ENCODE results near the gene INMT. TPM values are rescaled to one million over a fixed set of nuclear protein-coding genes. Genes with fewer than 3 reads are reported as not detected.

The INMT gene
- total and polyA plus RNA-seq, 4 donors = 0.84 to 130 (median 28.6) TPM

DNA sequence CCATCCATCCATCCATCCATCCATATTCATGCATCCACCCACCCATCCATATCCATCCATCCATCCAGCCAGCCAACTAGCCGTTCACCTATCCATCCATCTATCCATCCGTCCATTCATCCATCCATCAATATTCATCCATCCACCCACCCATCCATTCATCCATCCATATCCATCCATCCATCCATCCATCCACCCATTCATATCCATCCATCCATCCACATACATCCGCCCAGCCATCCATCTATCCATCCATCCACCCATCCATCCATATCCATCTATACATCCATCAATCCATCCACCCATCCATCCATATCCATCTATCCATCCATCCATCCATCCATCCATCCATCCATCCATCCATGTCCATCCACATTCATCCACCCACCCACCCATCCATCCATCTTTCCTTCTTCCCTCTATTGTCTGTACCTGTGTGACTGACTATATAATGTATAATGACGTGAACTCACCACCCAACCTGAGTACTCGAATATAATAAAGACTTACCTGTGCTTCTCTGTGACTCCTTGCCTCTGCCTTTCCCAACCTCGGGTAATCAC is 2.5 kb downstream of the INMT start:
- Histone ChIP-seq H3K4me1 (ENCODE audit: control insufficient read depth in 4 of 4, insufficient read depth in 4 of 4, low read length in 3 of 4) (peaks cover 0 to 10% (median 0%) of the 10 kb centered on the region in 4 donors), H3K4me3 (ENCODE audit: low read depth in 1 of 3, low read length in 3 of 3) (no peak overlapping the region), H3K9me3 (ENCODE audit: control insufficient read depth in 4 of 4, low read length in 3 of 4) (no peaks in the 10 kb centered on the region), H3K27ac (ENCODE audit: low read depth in 1 of 2, low read length in 2 of 2) (no peak overlapping the region), H3K36me3 (ENCODE audit: control insufficient read depth in 4 of 4, insufficient read depth in 3 of 4, low read depth in 1 of 4, low read length in 3 of 4) (no peaks in the 10 kb centered on the region), H3K9ac (ENCODE audit: low read depth in 1 of 2, low read length in 2 of 2) (no peak overlapping the region), H3K27me3 (ENCODE audit: control insufficient read depth in 4 of 4, insufficient read depth in 4 of 4, low read length in 3 of 4) (no peaks in the 10 kb centered on the region)
- WGBS = 87% methylated on average over 6 of the region's 6 CpGs
- TF ChIP-seq, protein P1, sequence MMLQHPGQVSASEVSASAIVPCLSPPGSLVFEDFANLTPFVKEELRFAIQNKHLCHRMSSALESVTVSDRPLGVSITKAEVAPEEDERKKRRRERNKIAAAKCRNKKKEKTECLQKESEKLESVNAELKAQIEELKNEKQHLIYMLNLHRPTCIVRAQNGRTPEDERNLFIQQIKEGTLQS (IDR thresholded peaks at IDR 0.05) = no peak
- TF ChIP-seq TAF1 (conservative IDR thresholded peaks at IDR 0.05) (no peak), SP1 (IDR thresholded peaks at IDR 0.05) (no peak), FOXA2 (IDR thresholded peaks at IDR 0.05) (no peak), GABPA (IDR thresholded peaks at IDR 0.05 in 1 of 2, conservative IDR thresholded peaks at IDR 0.05 in 1 of 2) (no peak), RAD21 (IDR thresholded peaks at IDR 0.05) (no peak)
- DNase-seq (ENCODE audit: low spot score) = no peak

DNA sequence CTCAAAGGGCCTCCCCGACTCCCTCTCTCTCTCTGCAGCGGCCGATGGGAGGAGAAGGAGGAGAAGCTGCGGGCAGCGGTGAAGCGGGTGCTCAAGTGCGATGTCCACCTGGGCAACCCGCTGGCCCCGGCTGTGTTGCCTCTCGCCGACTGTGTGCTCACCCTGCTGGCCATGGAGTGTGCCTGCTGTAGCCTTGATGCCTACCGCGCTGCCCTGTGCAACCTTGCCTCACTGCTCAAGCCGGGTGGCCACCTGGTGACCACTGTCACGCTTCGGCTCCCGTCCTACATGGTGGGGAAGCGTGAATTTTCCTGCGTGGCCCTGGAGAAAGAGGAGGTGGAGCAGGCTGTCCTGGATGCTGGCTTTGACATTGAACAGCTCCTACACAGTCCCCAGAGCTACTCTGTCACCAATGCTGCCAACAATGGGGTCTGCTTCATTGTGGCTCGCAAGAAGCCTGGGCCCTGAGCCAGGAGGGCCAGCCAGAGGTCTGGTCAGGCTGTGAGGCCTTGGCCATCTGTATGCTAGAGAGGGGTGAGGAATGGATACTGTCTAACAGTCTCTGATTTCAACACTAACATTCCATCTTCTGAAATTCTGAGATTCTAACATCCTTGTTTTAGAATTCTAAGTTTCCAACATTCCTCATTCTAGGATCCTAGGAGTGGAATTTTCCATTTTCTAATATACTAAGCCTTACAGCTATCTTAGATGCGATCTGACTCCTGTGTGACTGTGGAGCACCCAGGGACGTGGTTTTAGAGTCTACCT is 3.6 kb downstream of the INMT start:
- peak overlapping the region in 1 of 3 donors; percentile 3 for H3K4me3 ChIP-seq (ENCODE audit: low read depth in 1 of 3, low read length in 3 of 3)
- 84% methylated on average over 20 of the region's 22 CpGs for WGBS
- H3K27ac ChIP-seq (ENCODE audit: low read depth in 1 of 2, low read length in 2 of 2) = peak overlapping the region in 1 of 2 donors; percentile 43
- no peaks in the 10 kb centered on the region for H3K27me3 ChIP-seq (ENCODE audit: control insufficient read depth in 4 of 4, insufficient read depth in 4 of 4, low read length in 3 of 4)
- H3K9ac ChIP-seq (ENCODE audit: low read depth in 1 of 2, low read length in 2 of 2) = no peak overlapping the region
- peaks cover 0 to 10% (median 0%) of the 10 kb centered on the region in 4 donors for H3K4me1 ChIP-seq (ENCODE audit: control insufficient read depth in 4 of 4, insufficient read depth in 4 of 4, low read length in 3 of 4)
- H3K9me3 ChIP-seq (ENCODE audit: control insufficient read depth in 4 of 4, low read length in 3 of 4) = no peaks in the 10 kb centered on the region
- H3K36me3 ChIP-seq (ENCODE audit: control insufficient read depth in 4 of 4, insufficient read depth in 3 of 4, low read depth in 1 of 4, low read length in 3 of 4) = no peaks in the 10 kb centered on the region
- TF ChIP-seq, protein P2, sequence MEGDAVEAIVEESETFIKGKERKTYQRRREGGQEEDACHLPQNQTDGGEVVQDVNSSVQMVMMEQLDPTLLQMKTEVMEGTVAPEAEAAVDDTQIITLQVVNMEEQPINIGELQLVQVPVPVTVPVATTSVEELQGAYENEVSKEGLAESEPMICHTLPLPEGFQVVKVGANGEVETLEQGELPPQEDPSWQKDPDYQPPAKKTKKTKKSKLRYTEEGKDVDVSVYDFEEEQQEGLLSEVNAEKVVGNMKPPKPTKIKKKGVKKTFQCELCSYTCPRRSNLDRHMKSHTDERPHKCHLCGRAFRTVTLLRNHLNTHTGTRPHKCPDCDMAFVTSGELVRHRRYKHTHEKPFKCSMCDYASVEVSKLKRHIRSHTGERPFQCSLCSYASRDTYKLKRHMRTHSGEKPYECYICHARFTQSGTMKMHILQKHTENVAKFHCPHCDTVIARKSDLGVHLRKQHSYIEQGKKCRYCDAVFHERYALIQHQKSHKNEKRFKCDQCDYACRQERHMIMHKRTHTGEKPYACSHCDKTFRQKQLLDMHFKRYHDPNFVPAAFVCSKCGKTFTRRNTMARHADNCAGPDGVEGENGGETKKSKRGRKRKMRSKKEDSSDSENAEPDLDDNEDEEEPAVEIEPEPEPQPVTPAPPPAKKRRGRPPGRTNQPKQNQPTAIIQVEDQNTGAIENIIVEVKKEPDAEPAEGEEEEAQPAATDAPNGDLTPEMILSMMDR (IDR thresholded peaks at IDR 0.05; ENCODE audit: low read depth, low read length, missing input control) = no peak
- peak; percentile 84 for TF ChIP-seq NR2F2 (IDR thresholded peaks at IDR 0.05)
- peak; percentile 17 for TF ChIP-seq SP1 (IDR thresholded peaks at IDR 0.05)
- no peak for DNase-seq (ENCODE audit: low spot score)

DNA sequence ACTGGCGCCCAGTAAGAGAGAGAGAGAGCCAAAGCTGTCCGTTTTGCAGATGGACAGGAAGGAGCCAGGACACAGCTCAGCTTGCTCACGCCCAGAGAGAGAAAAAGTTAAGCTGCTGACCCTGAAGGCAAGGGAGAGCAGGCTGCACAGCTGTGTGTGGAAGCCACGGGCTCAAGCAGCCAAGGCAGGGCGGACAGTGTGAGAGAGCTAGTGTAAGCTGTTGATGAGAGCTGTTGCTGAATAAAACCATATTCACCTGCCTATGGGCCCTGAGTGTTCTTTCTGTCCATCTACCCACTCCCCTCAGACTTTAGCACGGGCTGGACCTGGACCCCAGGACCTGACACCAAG is 5.4 kb downstream of the INMT start:
- Histone ChIP-seq H3K4me3 (ENCODE audit: low read depth in 1 of 3, low read length in 3 of 3) (no peak overlapping the region), H3K9ac (ENCODE audit: low read depth in 1 of 2, low read length in 2 of 2) (no peak overlapping the region), H3K27me3 (ENCODE audit: control insufficient read depth in 4 of 4, insufficient read depth in 4 of 4, low read length in 3 of 4) (no peaks in the 10 kb centered on the region), H3K27ac (ENCODE audit: low read depth in 1 of 2, low read length in 2 of 2) (no peak overlapping the region), H3K4me1 (ENCODE audit: control insufficient read depth in 4 of 4, insufficient read depth in 4 of 4, low read length in 3 of 4) (peaks cover 0 to 5% (median 0%) of the 10 kb centered on the region in 4 donors), H3K9me3 (ENCODE audit: control insufficient read depth in 4 of 4, low read length in 3 of 4) (no peaks in the 10 kb centered on the region), H3K36me3 (ENCODE audit: control insufficient read depth in 4 of 4, insufficient read depth in 3 of 4, low read depth in 1 of 4, low read length in 3 of 4) (no peaks in the 10 kb centered on the region)
- TF ChIP-seq HNF4A (conservative IDR thresholded peaks at IDR 0.05) (no peak), FOXA2 (IDR thresholded peaks at IDR 0.05) (no peak), RAD21 (IDR thresholded peaks at IDR 0.05) (no peak), GABPA (IDR thresholded peaks at IDR 0.05 in 1 of 2, conservative IDR thresholded peaks at IDR 0.05 in 1 of 2) (no peak), YY1 (IDR thresholded peaks at IDR 0.05) (no peak), HNF4G (IDR thresholded peaks at IDR 0.05) (no peak), SP1 (IDR thresholded peaks at IDR 0.05) (no peak)
- TF ChIP-seq, protein P2 (IDR thresholded peaks at IDR 0.05; ENCODE audit: low read depth, low read length, missing input control) = no peak
- no peak for DNase-seq (ENCODE audit: low spot score)
- WGBS = 82% methylated on average over 6 of the region's 6 CpGs
